Activated naive CD4-positive, alpha-beta T cell treated with anti-CD3 and anti-CD28 coated beads for 36 hours (primary cell): ENCODE data around the gene SERPINC1. TPM values are rescaled to one million over a fixed set of nuclear protein-coding genes. Genes with fewer than 3 reads are reported as not detected.
"Not testable (repeated sequence)": the region's sequence is repeated elsewhere in the genome, so short reads cannot be mapped to it uniquely, and the experiment has no call there.

ENCODE experiments used
- CTCF ChIA-PET: fragments of 350-600 bp; sonication (Branson Sonifier 250); formaldehyde crosslinking; loops from one replicate; lab custom pipeline; 2021; ENCODE audit warnings: antibody characterized with exemption; lab: Charles Lee
- DNase-seq: peaks from one replicate; pipeline ENCODE4 v3.0.0-alpha.2; 2020
- H3K27ac Mint-ChIP-seq: one replicate; pipeline ENCODE4 v1.8.0; 2021; ENCODE audit warnings: mild to moderate bottlenecking, mixed read lengths
- H3K27me3 Mint-ChIP-seq: one replicate; pipeline ENCODE4 v1.8.0; 2021; ENCODE audit warnings: low read depth, mixed read lengths
- H3K36me3 Mint-ChIP-seq: one replicate; pipeline ENCODE4 v1.8.0; 2021; ENCODE audit warnings: low read depth, mixed read lengths
- H3K4me1 Mint-ChIP-seq: one replicate; pipeline ENCODE4 v1.8.0; 2021; ENCODE audit warnings: low read depth, mixed read lengths
- H3K4me3 Mint-ChIP-seq: one replicate; pipeline ENCODE4 v1.8.0; 2021; ENCODE audit warnings: mild to moderate bottlenecking, moderate library complexity, mixed read lengths
- H3K9me3 Mint-ChIP-seq: one replicate; pipeline ENCODE4 v1.8.0; 2021; ENCODE audit warnings: mixed read lengths
- intact Hi-C: fragments of 100-400 bp; cut with micrococcal nuclease; formaldehyde crosslinking; loops from one replicate; pipeline ENCODE4 v1.15.1; 2023
- total RNA-seq, 2 experiments: library from RNA; stranded (reverse); gene quantifications; one replicate each; pipeline ENCODE4 v1.2.3, GENCODE V29; 2021

The SERPINC1 gene
- total RNA-seq, 2 experiments from 2014 or later = not detected

GRCh38 chr1:173867753-173868265, 49.3 kb downstream of the SERPINC1 start, which contains the start of gene GAS5:
Gene GAS5 (minus strand): TSS chr1:173867989.
- CTCF ChIA-PET = interaction anchor here (1.1 to 1.8 kb wide), 2 partner anchors 21 to 55 kb away, joined by 5 read pairs; no protein-coding TSS in a partner anchor
- Mint-ChIP-seq H3K4me1 (peaks cover 51% of the 10 kb centered on the region), H3K27me3 (no peaks in the 10 kb centered on the region)

GRCh38 chr1:173867141-173867752, 49.9 kb downstream of the SERPINC1 start:
- peak; percentile 34 for DNase-seq
- H3K27me3 Mint-ChIP-seq = no peaks in the 10 kb centered on the region
- CTCF ChIA-PET = no interaction called here
- peak overlapping the region; percentile 98 for H3K27ac Mint-ChIP-seq
- intact Hi-C loops = loop anchor here (5.0 kb wide), 2 partner anchors 205 to 995 kb away; no protein-coding TSS in a partner anchor
- H3K4me1 Mint-ChIP-seq = peaks cover 50% of the 10 kb centered on the region
- H3K9me3 Mint-ChIP-seq = no peaks in the 10 kb centered on the region
- H3K4me3 Mint-ChIP-seq = peak overlapping the region; percentile 94
- peaks cover 56% of the 10 kb centered on the region for H3K36me3 Mint-ChIP-seq

More at GRCh38 chr1:173867753-173868265, 49.3 kb downstream of the SERPINC1 start, which contains the start of gene GAS5:
- DNase-seq = peak; percentile 100
- H3K4me3 Mint-ChIP-seq = peak within 1 kb of the TSS; percentile 94
- H3K9me3 Mint-ChIP-seq = no peaks in the 10 kb centered on the region
- intact Hi-C loops = loop anchor here (1.0 to 5.0 kb wide), 14 partner anchors 44 to 1335 kb away; partner anchors contain the start of genes CACYBP, CENPL, DARS2 and KLHL20
- H3K27ac Mint-ChIP-seq = peak within 1 kb of the TSS; percentile 98
- H3K36me3 Mint-ChIP-seq = peaks cover 58% of the 10 kb centered on the region

GRCh38 chr1:173866413-173867115, 50.6 kb downstream of the SERPINC1 start:
- Mint-ChIP-seq H3K27me3 (no peaks in the 10 kb centered on the region), H3K4me3 (peak overlapping the region; percentile 94), H3K4me1 (peaks cover 47% of the 10 kb centered on the region), H3K27ac (peak overlapping the region; percentile 98), H3K36me3 (peaks cover 55% of the 10 kb centered on the region), H3K9me3 (no peaks in the 10 kb centered on the region)
- no peak for DNase-seq
- intact Hi-C loops = loop anchor here (5.0 kb wide), 2 partner anchors 206 to 994 kb away; no protein-coding TSS in a partner anchor
- CTCF ChIA-PET = no interaction called here

GRCh38 chr1:173865468-173866164, 51.5 kb downstream of the SERPINC1 start:
- no peak for DNase-seq
- CTCF ChIA-PET = no interaction called here
- no peaks in the 10 kb centered on the region for H3K9me3 Mint-ChIP-seq
- no peaks in the 10 kb centered on the region for H3K27me3 Mint-ChIP-seq
- H3K4me1 Mint-ChIP-seq = peaks cover 38% of the 10 kb centered on the region
- intact Hi-C loops = loop anchor here (5.0 kb wide), 2 partner anchors 207 to 993 kb away; no protein-coding TSS in a partner anchor
- peak overlapping the region; percentile 94 for H3K4me3 Mint-ChIP-seq
- peak overlapping the region; percentile 98 for H3K27ac Mint-ChIP-seq
- peaks cover 48% of the 10 kb centered on the region for H3K36me3 Mint-ChIP-seq

GRCh38 chr1:173864179-173864867, 52.8 kb downstream of the SERPINC1 start:
- no peak for DNase-seq
- peaks cover 28% of the 10 kb centered on the region for H3K4me1 Mint-ChIP-seq
- CTCF ChIA-PET = interaction anchor here (1.1 to 1.2 kb wide), 2 partner anchors 40 to 435 kb away, joined by 3 to 4 read pairs; no protein-coding TSS in a partner anchor
- intact Hi-C loops = no loop called here
- H3K27ac Mint-ChIP-seq = peak overlapping the region; percentile 98
- no peaks in the 10 kb centered on the region for H3K9me3 Mint-ChIP-seq
- no peaks in the 10 kb centered on the region for H3K27me3 Mint-ChIP-seq
- H3K36me3 Mint-ChIP-seq = peaks cover 52% of the 10 kb centered on the region
- H3K4me3 Mint-ChIP-seq = peak overlapping the region; percentile 94

GRCh38 chr1:173863224-173864161, 53.6 kb downstream of the SERPINC1 start:
- Mint-ChIP-seq H3K36me3 (peaks cover 52% of the 10 kb centered on the region), H3K9me3 (no peaks in the 10 kb centered on the region), H3K4me1 (peaks cover 22% of the 10 kb centered on the region), H3K4me3 (peak overlapping the region; percentile 94), H3K27ac (peak overlapping the region; percentile 98), H3K27me3 (no peaks in the 10 kb centered on the region)
- intact Hi-C loops = no loop called here
- DNase-seq = no peak
- CTCF ChIA-PET = interaction anchor here (1.1 to 1.2 kb wide), 2 partner anchors 40 to 434 kb away, joined by 3 to 4 read pairs; no protein-coding TSS in a partner anchor

- Mint-ChIP-seq H3K27me3 (no peaks in the 10 kb centered on the region), H3K4me1 (peaks cover 22% of the 10 kb centered on the region), H3K27ac (peak overlapping the region; percentile 98), H3K9me3 (no peaks in the 10 kb centered on the region), H3K36me3 (peaks cover 51% of the 10 kb centered on the region), H3K4me3 (no peak overlapping the region)
- no peak for DNase-seq
- CTCF ChIA-PET = no interaction called here
- intact Hi-C loops = no loop called here
These were observed 54.3 kb downstream of the SERPINC1 start for GRCh38 chr1:173862769-173863223.

GRCh38 chr1:173862146-173862768, 54.9 kb downstream of the SERPINC1 start:
- intact Hi-C loops, CTCF ChIA-PET, DNase-seq, H3K4me3 Mint-ChIP-seq, H3K27me3 Mint-ChIP-seq, H3K9me3 Mint-ChIP-seq: not testable (repeated sequence)
- H3K27ac Mint-ChIP-seq = peak overlapping the region; percentile 98
- H3K4me1 Mint-ChIP-seq = peaks cover 22% of the 10 kb centered on the region
- H3K36me3 Mint-ChIP-seq = peaks cover 49% of the 10 kb centered on the region

- H3K4me3 Mint-ChIP-seq = no peak overlapping the region
- peaks cover 22% of the 10 kb centered on the region for H3K4me1 Mint-ChIP-seq
- no peak for DNase-seq
- intact Hi-C loops = no loop called here
- H3K36me3 Mint-ChIP-seq = peaks cover 44% of the 10 kb centered on the region
- CTCF ChIA-PET = no interaction called here
- no peaks in the 10 kb centered on the region for H3K27me3 Mint-ChIP-seq
- peak overlapping the region; percentile 98 for H3K27ac Mint-ChIP-seq
- H3K9me3 Mint-ChIP-seq = no peaks in the 10 kb centered on the region
These were observed 55.4 kb downstream of the SERPINC1 start for GRCh38 chr1:173861731-173862145.

GRCh38 chr1:173860065-173860464, 57.1 kb downstream of the SERPINC1 start:
- Mint-ChIP-seq H3K36me3 (peaks cover 37% of the 10 kb centered on the region), H3K27ac (peak overlapping the region; percentile 46), H3K4me3 (no peak overlapping the region), H3K9me3 (no peaks in the 10 kb centered on the region), H3K27me3 (no peaks in the 10 kb centered on the region), H3K4me1 (peaks cover 14% of the 10 kb centered on the region)
- CTCF ChIA-PET = interaction anchor here (0.7 kb wide), 1 partner anchor 218 kb away, joined by 3 read pairs; no protein-coding TSS in a partner anchor
- intact Hi-C loops = no loop called here
- DNase-seq = no peak
